HEK293 (cell line): ENCODE results near the gene NT5M.

Source experiments
- EGR2 ChIP-seq: fragments of 450-650 bp; formaldehyde crosslinking; IDR thresholded peaks from 2 replicates; pipeline ENCODE4 v1.5.1; 2016; ENCODE audit warnings: low read depth, missing biosample characterization, missing genetic modification characterization
- GLIS2 ChIP-seq: fragments of 450-650 bp; formaldehyde crosslinking; IDR thresholded peaks from 2 replicates; pipeline ENCODE4 v1.5.1; 2016; ENCODE audit warnings: missing biosample characterization, missing genetic modification characterization
- HOXC10 ChIP-seq: sonication (generic); formaldehyde crosslinking; IDR thresholded peaks from 2 replicates; pipeline ENCODE4 v1.8.1; 2023; ENCODE audit warnings: mild to moderate bottlenecking, missing genetic modification reagents
- KLF16 ChIP-seq: fragments of 450-650 bp; formaldehyde crosslinking; IDR thresholded peaks from 2 replicates; pipeline ENCODE4 v1.5.1; 2017; ENCODE audit warnings: missing biosample characterization, missing genetic modification characterization
- KLF7 ChIP-seq: fragments of 450-650 bp; formaldehyde crosslinking; IDR thresholded peaks from 2 replicates; pipeline ENCODE4 v1.5.1; 2016; ENCODE audit warnings: missing biosample characterization, missing genetic modification characterization, borderline replicate concordance
- KLF8 ChIP-seq: fragments of 450-650 bp; formaldehyde crosslinking; IDR thresholded peaks from 2 replicates; pipeline ENCODE4 v1.5.1; 2016; ENCODE audit warnings: missing biosample characterization, missing genetic modification characterization
- PRDM1 ChIP-seq: fragments of 450-650 bp; formaldehyde crosslinking; IDR thresholded peaks from 2 replicates; pipeline ENCODE4; 2016; ENCODE audit warnings: missing biosample characterization, missing genetic modification characterization
- YY1 ChIP-seq: fragments of 450-650 bp; formaldehyde crosslinking; IDR thresholded peaks from 2 replicates; pipeline ENCODE4 v1.5.1; 2018; ENCODE audit warnings: missing biosample characterization, missing genetic modification characterization
- ZBTB44 ChIP-seq: fragments of 450-650 bp; IDR thresholded peaks from 2 replicates; pipeline ENCODE4 v1.5.1; 2018; ENCODE audit warnings: missing biosample characterization, mild to moderate bottlenecking, missing genetic modification characterization
- ZFP41 ChIP-seq: fragments of 450-650 bp; formaldehyde crosslinking; IDR thresholded peaks from 2 replicates; pipeline ENCODE4 v1.5.1; 2016; ENCODE audit warnings: missing biosample characterization, missing genetic modification characterization, borderline replicate concordance
- ZNF114 ChIP-seq: fragments of 450-650 bp; formaldehyde crosslinking; IDR thresholded peaks from 2 replicates; pipeline ENCODE4 v1.5.0; 2017; ENCODE audit warnings: missing biosample characterization, missing genetic modification characterization
- ZNF138 ChIP-seq: fragments of 450-650 bp; formaldehyde crosslinking; IDR thresholded peaks from 2 replicates; pipeline ENCODE4 v1.5.1; 2016; ENCODE audit warnings: missing biosample characterization, missing genetic modification characterization, borderline replicate concordance
- ZNF169 ChIP-seq: fragments of 450-650 bp; formaldehyde crosslinking; IDR thresholded peaks from 2 replicates; pipeline ENCODE4 v1.5.1; 2016; ENCODE audit warnings: missing biosample characterization, missing genetic modification characterization
- ZNF366 ChIP-seq: fragments of 450-650 bp; formaldehyde crosslinking; conservative IDR thresholded peaks from 2 replicates; pipeline ENCODE4 v1.5.1; 2016; ENCODE audit warnings: missing biosample characterization, missing genetic modification characterization
- ZNF391 ChIP-seq: fragments of 450-650 bp; formaldehyde crosslinking; IDR thresholded peaks from 2 replicates; pipeline ENCODE4 v1.5.1; 2016; ENCODE audit warnings: low read depth, missing biosample characterization, missing genetic modification characterization, borderline replicate concordance
- ZNF501 ChIP-seq: fragments of 450-650 bp; formaldehyde crosslinking; IDR thresholded peaks from 2 replicates; pipeline ENCODE4 v1.5.1; 2016; ENCODE audit warnings: missing biosample characterization, missing genetic modification characterization
- ZNF514 ChIP-seq: fragments of 450-650 bp; formaldehyde crosslinking; IDR thresholded peaks from 2 replicates; pipeline ENCODE4 v1.5.1; 2016; ENCODE audit warnings: missing biosample characterization, missing genetic modification characterization
- ZNF548 ChIP-seq: fragments of 450-650 bp; formaldehyde crosslinking; IDR thresholded peaks from 2 replicates; pipeline ENCODE4 v1.5.1; 2016; ENCODE audit warnings: missing biosample characterization, missing genetic modification characterization
- ZNF558 ChIP-seq: fragments of 450-650 bp; formaldehyde crosslinking; IDR thresholded peaks from 2 replicates; pipeline ENCODE4 v1.5.1; 2016; ENCODE audit warnings: missing biosample characterization, missing genetic modification characterization
- ZNF585B ChIP-seq: fragments of 450-650 bp; formaldehyde crosslinking; IDR thresholded peaks from 2 replicates; pipeline ENCODE4 v1.5.1; 2016; ENCODE audit warnings: missing biosample characterization, missing genetic modification characterization
- ZNF664 ChIP-seq: fragments of 450-650 bp; formaldehyde crosslinking; IDR thresholded peaks from 2 replicates; pipeline ENCODE4 v1.5.1; 2016; ENCODE audit warnings: missing biosample characterization, missing genetic modification characterization
- ZNF692 ChIP-seq: fragments of 450-650 bp; formaldehyde crosslinking; IDR thresholded peaks from 2 replicates; pipeline ENCODE4 v1.5.1; 2016; ENCODE audit warnings: missing biosample characterization, missing genetic modification characterization
- ZNF701 ChIP-seq: fragments of 450-650 bp; formaldehyde crosslinking; IDR thresholded peaks from 2 replicates; pipeline ENCODE4 v1.5.1; 2016; ENCODE audit warnings: missing biosample characterization, missing genetic modification characterization
- ZNF843 ChIP-seq: fragments of 450-650 bp; formaldehyde crosslinking; IDR thresholded peaks from 2 replicates; pipeline ENCODE4 v1.5.1; 2016; ENCODE audit warnings: missing biosample characterization, missing genetic modification characterization
- ZSCAN16 ChIP-seq: fragments of 450-650 bp; formaldehyde crosslinking; IDR thresholded peaks from 2 replicates; pipeline ENCODE4 v1.5.1; 2016; ENCODE audit warnings: missing biosample characterization, missing genetic modification characterization
- ZSCAN4 ChIP-seq: fragments of 450-650 bp; formaldehyde crosslinking; IDR thresholded peaks from 2 replicates; pipeline ENCODE4 v1.5.1; 2017; ENCODE audit warnings: missing biosample characterization, missing genetic modification characterization
- ZSCAN5A ChIP-seq: fragments of 450-650 bp; formaldehyde crosslinking; IDR thresholded peaks from 2 replicates; pipeline ENCODE4 v1.5.1; 2016; ENCODE audit warnings: missing biosample characterization, missing genetic modification characterization
- TF ChIP-seq, protein P1 (sequence below): fragments of 450-650 bp; formaldehyde crosslinking; IDR thresholded peaks from 2 replicates; pipeline ENCODE4 v1.5.1; 2016; ENCODE audit warnings: missing biosample characterization, missing genetic modification characterization, low read depth
- TF ChIP-seq, protein P2 (sequence below): fragments of 450-650 bp; formaldehyde crosslinking; IDR thresholded peaks from 2 replicates; pipeline ENCODE4 v1.5.1; 2017; ENCODE audit warnings: missing biosample characterization, missing genetic modification characterization

NT5M gene

DNA sequence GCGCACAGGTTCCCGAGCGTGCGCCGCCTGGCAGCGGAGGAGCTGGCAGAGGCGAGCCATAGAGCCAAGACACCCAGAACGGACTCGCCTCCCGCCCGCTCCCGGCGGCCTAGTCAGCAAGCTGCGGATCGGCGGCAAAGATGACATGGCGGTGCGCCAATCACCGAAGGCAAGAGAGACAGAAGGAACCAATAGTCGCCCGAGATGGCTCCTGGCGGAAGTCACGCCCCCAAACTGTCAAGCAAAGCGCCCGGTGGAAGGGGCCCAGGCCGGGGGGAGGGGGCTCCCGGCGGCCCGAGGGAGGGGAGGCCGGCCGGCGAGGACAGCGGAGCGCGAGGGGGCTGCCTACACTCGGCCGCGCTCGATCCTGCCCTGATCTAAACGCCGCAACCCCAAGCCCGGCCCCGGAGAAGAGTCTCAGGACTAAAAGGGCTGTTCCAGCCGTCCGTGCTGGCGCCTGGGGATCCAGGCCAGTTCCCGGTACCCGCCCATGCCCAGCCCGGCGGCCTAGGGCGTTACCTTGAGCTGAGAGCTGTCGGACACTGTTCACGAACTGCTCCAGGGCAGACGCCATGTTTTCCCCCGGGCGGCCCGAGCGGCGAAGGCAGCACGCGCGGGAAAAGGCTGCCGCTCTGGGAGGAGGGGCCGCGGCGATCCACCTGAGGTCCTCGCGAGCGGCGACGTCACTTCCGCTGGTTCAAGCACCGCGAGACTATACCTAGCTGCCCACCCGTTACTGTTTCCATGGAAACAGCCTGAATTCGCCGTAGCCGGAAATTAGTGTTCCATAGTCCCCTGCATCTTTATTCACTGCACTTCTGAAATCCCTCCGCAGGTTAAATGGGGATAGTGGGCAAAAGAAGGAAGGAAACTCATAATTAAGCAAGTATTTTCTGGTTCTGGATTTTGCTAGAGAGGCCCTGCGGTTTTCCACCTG, 22.3 kb upstream of the NT5M start, which contains the start of gene COPS3 (continued):
- TF ChIP-seq, protein P1, sequence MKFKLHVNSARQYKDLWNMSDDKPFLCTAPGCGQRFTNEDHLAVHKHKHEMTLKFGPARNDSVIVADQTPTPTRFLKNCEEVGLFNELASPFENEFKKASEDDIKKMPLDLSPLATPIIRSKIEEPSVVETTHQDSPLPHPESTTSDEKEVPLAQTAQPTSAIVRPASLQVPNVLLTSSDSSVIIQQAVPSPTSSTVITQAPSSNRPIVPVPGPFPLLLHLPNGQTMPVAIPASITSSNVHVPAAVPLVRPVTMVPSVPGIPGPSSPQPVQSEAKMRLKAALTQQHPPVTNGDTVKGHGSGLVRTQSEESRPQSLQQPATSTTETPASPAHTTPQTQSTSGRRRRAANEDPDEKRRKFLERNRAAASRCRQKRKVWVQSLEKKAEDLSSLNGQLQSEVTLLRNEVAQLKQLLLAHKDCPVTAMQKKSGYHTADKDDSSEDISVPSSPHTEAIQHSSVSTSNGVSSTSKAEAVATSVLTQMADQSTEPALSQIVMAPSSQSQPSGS (tag by site-specific recombination): peak; percentile 50; the same call in 1 of the 2 replicates
- TF ChIP-seq ZNF585B (tag by site-specific recombination) (no peak), ZNF366 (tag by site-specific recombination) (0 out of 2 replicates have a peak, but pooled peaks have one; percentile 16), ZSCAN5A (peak; percentile 74; the same call in 1 of the 2 replicates), ZNF701 (tag by site-specific recombination) (no peak), ZNF391 (peak; percentile 70), ZNF169 (tag by site-specific recombination) (no peak), ZNF664 (no peak), ZFP41 (no peak), ZNF558 (tag by site-specific recombination) (no peak), HOXC10 (CRISPR knock-in tag) (no peak), ZBTB44 (tag by site-specific recombination) (peak; percentile 23; the same call in 1 of the 2 replicates), ZNF548 (no peak), ZNF514 (tag by site-specific recombination) (no peak), ZSCAN4 (tag by site-specific recombination) (no peak), ZNF843 (tag by site-specific recombination) (peak; percentile 62; the same call in 1 of the 2 replicates), YY1 (peak; percentile 94), ZSCAN16 (tag by site-specific recombination) (no peak), KLF7 (tag by site-specific recombination) (peak; percentile 65; the same call in 1 of the 2 replicates), ZNF138 (tag by site-specific recombination) (no peak), KLF16 (tag by site-specific recombination) (peak; percentile 86), ZNF114 (no peak), ZNF692 (tag by site-specific recombination) (peak; percentile 67), EGR2 (tag by site-specific recombination) (no peak), KLF8 (tag by site-specific recombination) (peak; percentile 83; the same call in 1 of the 2 replicates), PRDM1 (tag by site-specific recombination) (no peak), GLIS2 (peak; percentile 45; the same call in 1 of the 2 replicates), ZNF501 (peak; percentile 91; the same call in 1 of the 2 replicates)
- TF ChIP-seq, protein P2, sequence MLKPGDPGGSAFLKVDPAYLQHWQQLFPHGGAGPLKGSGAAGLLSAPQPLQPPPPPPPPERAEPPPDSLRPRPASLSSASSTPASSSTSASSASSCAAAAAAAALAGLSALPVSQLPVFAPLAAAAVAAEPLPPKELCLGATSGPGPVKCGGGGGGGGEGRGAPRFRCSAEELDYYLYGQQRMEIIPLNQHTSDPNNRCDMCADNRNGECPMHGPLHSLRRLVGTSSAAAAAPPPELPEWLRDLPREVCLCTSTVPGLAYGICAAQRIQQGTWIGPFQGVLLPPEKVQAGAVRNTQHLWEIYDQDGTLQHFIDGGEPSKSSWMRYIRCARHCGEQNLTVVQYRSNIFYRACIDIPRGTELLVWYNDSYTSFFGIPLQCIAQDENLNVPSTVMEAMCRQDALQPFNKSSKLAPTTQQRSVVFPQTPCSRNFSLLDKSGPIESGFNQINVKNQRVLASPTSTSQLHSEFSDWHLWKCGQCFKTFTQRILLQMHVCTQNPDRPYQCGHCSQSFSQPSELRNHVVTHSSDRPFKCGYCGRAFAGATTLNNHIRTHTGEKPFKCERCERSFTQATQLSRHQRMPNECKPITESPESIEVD (tag by site-specific recombination): no peak
